HepG2 (cell line): Measurements from ENCODE around the gene CTDP1. TPM values are rescaled to one million over a fixed set of nuclear protein-coding genes. Genes with fewer than 3 reads are reported as not detected.

Experiments used
- KLF9 ChIP-seq: IDR thresholded peaks from 2 replicates; pipeline ENCODE4 v1.6.1; 2016; ENCODE audit warnings: low read depth
- MTF2 ChIP-seq: sonication (generic); formaldehyde crosslinking; IDR thresholded peaks from 2 replicates; pipeline ENCODE4 v1.5.0; 2020; ENCODE audit warnings: missing genetic modification reagents, borderline replicate concordance
- MZF1 ChIP-seq: sonication (generic); formaldehyde crosslinking; IDR thresholded peaks from 2 replicates; pipeline ENCODE4 v1.8.1; 2023; ENCODE audit warnings: mild to moderate bottlenecking, missing genetic modification reagents, borderline replicate concordance
- PHF20 ChIP-seq: sonication (generic); formaldehyde crosslinking; IDR thresholded peaks from 2 replicates; pipeline ENCODE4 v1.5.0; 2020; ENCODE audit warnings: mild to moderate bottlenecking, missing genetic modification reagents
- RCOR2 ChIP-seq: IDR thresholded peaks from 2 replicates; pipeline ENCODE4 v1.6.1; 2016; ENCODE audit warnings: missing biosample characterization, missing genetic modification reagents
- SIN3B ChIP-seq: fragments of 150-350 bp; IDR thresholded peaks from 2 replicates; pipeline ENCODE4 v1.6.1; 2014; ENCODE audit warnings: low read length
- SMC3 ChIP-seq: IDR thresholded peaks from 2 replicates; pipeline ENCODE4 v1.6.1; 2011; ENCODE audit warnings: low read length, improper control_type of control experiment
- SRSF4 ChIP-seq: fragments of 200-400 bp; formaldehyde crosslinking; IDR thresholded peaks from one replicate; pipeline ENCODE4 v1.6.1; 2018; ENCODE audit warnings: mild to moderate bottlenecking, low read depth, low read length, moderate library complexity; ENCODE audit not compliant: poor library complexity, severe bottlenecking
- ZNF251 ChIP-seq: sonication (generic); formaldehyde crosslinking; IDR thresholded peaks from 2 replicates; pipeline ENCODE4 v1.9.0; 2021; ENCODE audit warnings: mild to moderate bottlenecking, missing genetic modification reagents
- ZNF703 ChIP-seq: sonication (generic); formaldehyde crosslinking; IDR thresholded peaks from 2 replicates; pipeline ENCODE4 v1.5.1; 2020; ENCODE audit warnings: missing genetic modification reagents, mild to moderate bottlenecking, moderate library complexity, borderline replicate concordance
- ZNF773 ChIP-seq: sonication (generic); formaldehyde crosslinking; IDR thresholded peaks from 2 replicates; pipeline ENCODE4 v1.4.0; 2020; ENCODE audit warnings: missing genetic modification reagents, borderline replicate concordance
- polyA plus RNA-seq, 8 experiments: library from polyadenylated mRNA; depleted of rRNA in 3 of 8; stranded (reverse) in 7 of 8; unstranded in 1 of 8; fragments of >200 nt; fragmentation: Illumina TruSeq in 4 of 8; extraction: Trizol in 4 of 8; gene quantifications; 2 replicates each; pipeline versions ENCODE4 v1.2.1 to v1.2.3, GENCODE V29; 2011 to 2016; ENCODE audit warnings: low read depth in 4 of 8, missing spikeins in 1 of 8, mixed read lengths in 1 of 8; ENCODE audit not compliant: insufficient read depth in 1 of 8
- total RNA-seq, 5 experiments: library from RNA; depleted of rRNA; stranded (reverse); fragments of >200 nt; fragmentation: Illumina TruSeq; extraction: Trizol; gene quantifications; 2 replicates each; pipeline ENCODE4 v1.2.3, GENCODE V29; 2016; ENCODE audit warnings: low read depth in 1 of 5
- TF ChIP-seq, protein P1 (sequence below): IDR thresholded peaks from 2 replicates; pipeline ENCODE4 v1.6.1; 2016
- TF ChIP-seq, protein P2 (sequence below): sonication (generic); formaldehyde crosslinking; IDR thresholded peaks from 2 replicates; pipeline ENCODE4 v1.8.0; 2022; ENCODE audit warnings: missing genetic modification reagents, mild to moderate bottlenecking, moderate library complexity, borderline replicate concordance
- TF ChIP-seq, protein P3 (sequence below): sonication (generic); formaldehyde crosslinking; IDR thresholded peaks from 2 replicates; pipeline ENCODE4 v1.5.0; 2020; ENCODE audit warnings: mild to moderate bottlenecking, missing genetic modification reagents

Gene CTDP1
- total and polyA plus RNA-seq, 2 of the 13 experiments (the other 11 are each of a cell fraction or from before 2014, with no cell fraction given): 6.9 to 11.0 TPM

GRCh38 chr18:79644006-79644665 lies 35.5 kb upstream of the CTDP1 start (continued):
- TF ChIP-seq ZNF703: no peak
- TF ChIP-seq SRSF4: no peak
- no peak for TF ChIP-seq PHF20 (CRISPR knock-in tag)
- TF ChIP-seq MTF2 (CRISPR knock-in tag): no peak; the same call in 1 of the 2 replicates
- TF ChIP-seq RCOR2 (CRISPR knock-in tag): no peak
- no peak for TF ChIP-seq SIN3B
- TF ChIP-seq, protein P1, sequence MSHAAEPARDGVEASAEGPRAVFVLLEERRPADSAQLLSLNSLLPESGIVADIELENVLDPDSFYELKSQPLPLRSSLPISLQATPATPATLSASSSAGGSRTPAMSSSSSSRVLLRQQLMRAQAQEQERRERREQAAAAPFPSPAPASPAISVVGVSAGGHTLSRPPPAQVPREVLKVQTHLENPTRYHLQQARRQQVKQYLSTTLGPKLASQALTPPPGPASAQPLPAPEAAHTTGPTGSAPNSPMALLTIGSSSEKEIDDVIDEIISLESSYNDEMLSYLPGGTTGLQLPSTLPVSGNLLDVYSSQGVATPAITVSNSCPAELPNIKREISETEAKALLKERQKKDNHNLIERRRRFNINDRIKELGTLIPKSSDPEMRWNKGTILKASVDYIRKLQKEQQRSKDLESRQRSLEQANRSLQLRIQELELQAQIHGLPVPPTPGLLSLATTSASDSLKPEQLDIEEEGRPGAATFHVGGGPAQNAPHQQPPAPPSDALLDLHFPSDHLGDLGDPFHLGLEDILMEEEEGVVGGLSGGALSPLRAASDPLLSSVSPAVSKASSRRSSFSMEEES (CRISPR knock-in tag): no peak
- TF ChIP-seq KLF9 (CRISPR knock-in tag): no peak
- TF ChIP-seq, protein P2, sequence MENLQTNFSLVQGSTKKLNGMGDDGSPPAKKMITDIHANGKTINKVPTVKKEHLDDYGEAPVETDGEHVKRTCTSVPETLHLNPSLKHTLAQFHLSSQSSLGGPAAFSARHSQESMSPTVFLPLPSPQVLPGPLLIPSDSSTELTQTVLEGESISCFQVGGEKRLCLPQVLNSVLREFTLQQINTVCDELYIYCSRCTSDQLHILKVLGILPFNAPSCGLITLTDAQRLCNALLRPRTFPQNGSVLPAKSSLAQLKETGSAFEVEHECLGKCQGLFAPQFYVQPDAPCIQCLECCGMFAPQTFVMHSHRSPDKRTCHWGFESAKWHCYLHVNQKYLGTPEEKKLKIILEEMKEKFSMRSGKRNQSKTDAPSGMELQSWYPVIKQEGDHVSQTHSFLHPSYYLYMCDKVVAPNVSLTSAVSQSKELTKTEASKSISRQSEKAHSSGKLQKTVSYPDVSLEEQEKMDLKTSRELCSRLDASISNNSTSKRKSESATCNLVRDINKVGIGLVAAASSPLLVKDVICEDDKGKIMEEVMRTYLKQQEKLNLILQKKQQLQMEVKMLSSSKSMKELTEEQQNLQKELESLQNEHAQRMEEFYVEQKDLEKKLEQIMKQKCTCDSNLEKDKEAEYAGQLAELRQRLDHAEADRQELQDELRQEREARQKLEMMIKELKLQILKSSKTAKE: no peak
- no peak for TF ChIP-seq MZF1 (CRISPR knock-in tag)
- TF ChIP-seq SMC3: peak; percentile 44
- TF ChIP-seq, protein P3, sequence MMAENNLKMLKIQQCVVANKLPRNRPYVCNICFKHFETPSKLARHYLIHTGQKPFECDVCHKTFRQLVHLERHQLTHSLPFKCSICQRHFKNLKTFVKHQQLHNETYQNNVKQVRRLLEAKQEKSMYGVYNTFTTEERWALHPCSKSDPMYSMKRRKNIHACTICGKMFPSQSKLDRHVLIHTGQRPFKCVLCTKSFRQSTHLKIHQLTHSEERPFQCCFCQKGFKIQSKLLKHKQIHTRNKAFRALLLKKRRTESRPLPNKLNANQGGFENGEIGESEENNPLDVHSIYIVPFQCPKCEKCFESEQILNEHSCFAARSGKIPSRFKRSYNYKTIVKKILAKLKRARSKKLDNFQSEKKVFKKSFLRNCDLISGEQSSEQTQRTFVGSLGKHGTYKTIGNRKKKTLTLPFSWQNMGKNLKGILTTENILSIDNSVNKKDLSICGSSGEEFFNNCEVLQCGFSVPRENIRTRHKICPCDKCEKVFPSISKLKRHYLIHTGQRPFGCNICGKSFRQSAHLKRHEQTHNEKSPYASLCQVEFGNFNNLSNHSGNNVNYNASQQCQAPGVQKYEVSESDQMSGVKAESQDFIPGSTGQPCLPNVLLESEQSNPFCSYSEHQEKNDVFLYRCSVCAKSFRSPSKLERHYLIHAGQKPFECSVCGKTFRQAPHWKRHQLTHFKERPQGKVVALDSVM (CRISPR knock-in tag): peak; percentile 100
- TF ChIP-seq ZNF773 (CRISPR knock-in tag): no peak
- TF ChIP-seq ZNF251: no peak
